ENCODE data around the gene FBXO34. TPM values are rescaled to one million over a fixed set of nuclear protein-coding genes. Genes with fewer than 3 reads are reported as not detected.

FBXO34 gene
- total RNA-seq, 4 donors from 2014 or later, result 28.1 to 75.3 (median 43.1) TPM

DNA sequence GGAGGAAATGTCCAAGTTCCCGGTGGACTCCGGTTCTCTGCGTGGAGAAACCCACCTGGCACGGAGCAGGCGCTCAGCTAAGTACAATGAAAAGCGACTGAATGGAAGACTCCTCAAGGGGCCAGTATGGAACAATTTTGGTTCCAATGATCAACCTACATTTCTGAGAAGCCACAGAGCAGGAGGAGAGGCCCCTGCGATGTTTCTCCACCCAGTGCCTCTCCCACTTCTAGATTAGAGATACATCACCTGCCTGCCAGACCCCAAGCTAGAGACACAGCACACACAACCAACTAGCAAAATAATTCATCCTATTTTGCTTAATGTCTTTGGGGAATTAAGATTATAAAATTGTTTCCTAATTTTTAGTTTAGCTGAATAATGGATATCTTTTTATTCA lies 101.6 kb downstream of the FBXO34 start:
- TF ChIP-seq, protein P1, sequence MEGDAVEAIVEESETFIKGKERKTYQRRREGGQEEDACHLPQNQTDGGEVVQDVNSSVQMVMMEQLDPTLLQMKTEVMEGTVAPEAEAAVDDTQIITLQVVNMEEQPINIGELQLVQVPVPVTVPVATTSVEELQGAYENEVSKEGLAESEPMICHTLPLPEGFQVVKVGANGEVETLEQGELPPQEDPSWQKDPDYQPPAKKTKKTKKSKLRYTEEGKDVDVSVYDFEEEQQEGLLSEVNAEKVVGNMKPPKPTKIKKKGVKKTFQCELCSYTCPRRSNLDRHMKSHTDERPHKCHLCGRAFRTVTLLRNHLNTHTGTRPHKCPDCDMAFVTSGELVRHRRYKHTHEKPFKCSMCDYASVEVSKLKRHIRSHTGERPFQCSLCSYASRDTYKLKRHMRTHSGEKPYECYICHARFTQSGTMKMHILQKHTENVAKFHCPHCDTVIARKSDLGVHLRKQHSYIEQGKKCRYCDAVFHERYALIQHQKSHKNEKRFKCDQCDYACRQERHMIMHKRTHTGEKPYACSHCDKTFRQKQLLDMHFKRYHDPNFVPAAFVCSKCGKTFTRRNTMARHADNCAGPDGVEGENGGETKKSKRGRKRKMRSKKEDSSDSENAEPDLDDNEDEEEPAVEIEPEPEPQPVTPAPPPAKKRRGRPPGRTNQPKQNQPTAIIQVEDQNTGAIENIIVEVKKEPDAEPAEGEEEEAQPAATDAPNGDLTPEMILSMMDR (IDR thresholded peaks at IDR 0.05), result no peak
- no peak for TF ChIP-seq POLR2A (IDR thresholded peaks at IDR 0.05)
- no peaks in the 10 kb centered on the region for H3K27me3 ChIP-seq
- H3K36me3 ChIP-seq, result peaks cover 0 to 36% (median 0%) of the 10 kb centered on the region in 3 donors
- H3K4me1 ChIP-seq, result no peaks in the 10 kb centered on the region
- DNase-seq, result no peak
- no peaks in the 10 kb centered on the region for H3K9me3 ChIP-seq
- H3K27ac ChIP-seq, result no peak overlapping the region
- H3K4me3 ChIP-seq, result no peak overlapping the region

DNA sequence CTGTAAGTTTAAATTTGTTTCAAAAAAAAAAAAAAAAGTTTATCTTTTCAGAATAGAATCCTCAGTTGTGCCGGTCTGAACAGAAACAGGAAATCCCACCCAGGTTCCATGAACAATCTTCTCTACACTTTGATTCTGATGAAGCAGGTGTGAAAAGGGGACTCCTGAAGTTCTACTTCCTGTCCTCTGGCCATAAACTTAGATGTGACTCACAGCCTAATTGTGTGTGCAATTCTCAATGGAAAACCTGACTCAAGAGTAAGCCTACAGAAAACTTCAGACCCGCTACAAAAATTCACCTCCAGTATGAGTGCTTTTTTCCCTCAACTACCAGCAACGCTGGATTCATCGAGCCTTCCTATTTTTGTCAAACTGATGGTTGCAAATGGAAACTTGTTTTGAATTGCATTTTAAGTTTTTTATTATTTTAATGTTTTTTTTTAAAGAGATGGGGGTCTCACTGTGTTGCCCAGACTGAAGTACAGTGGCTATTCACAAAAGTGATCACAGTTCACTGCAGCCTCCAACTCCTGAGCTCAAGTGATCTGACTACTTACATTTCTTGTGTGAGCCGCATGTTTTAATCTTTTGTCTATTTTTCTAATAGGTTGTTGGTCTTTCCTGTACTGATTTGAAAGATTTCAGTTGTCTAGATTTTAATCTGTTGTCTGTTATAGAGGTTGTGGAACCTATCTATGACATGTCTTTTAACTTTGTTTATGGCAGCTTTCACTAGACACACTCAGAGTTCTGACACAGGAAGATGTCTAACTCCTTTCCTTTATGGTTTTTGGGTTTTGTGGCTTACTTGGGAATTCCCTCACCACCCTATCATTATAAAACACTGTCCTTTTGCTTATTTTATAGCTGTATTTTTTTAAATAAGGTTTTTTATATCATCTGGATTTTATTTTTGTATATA lies 102.8 kb downstream of the FBXO34 start:
- no peaks in the 10 kb centered on the region for H3K27me3 ChIP-seq
- TF ChIP-seq, protein P1 (IDR thresholded peaks at IDR 0.05), result no peak
- TF ChIP-seq POLR2A (IDR thresholded peaks at IDR 0.05), result no peak
- H3K9me3 ChIP-seq, result no peaks in the 10 kb centered on the region
- H3K36me3 ChIP-seq, result peaks cover 0 to 38% (median 0%) of the 10 kb centered on the region in 3 donors
- no peak for DNase-seq
- no peak overlapping the region for H3K4me3 ChIP-seq
- H3K27ac ChIP-seq, result no peak overlapping the region
- no peaks in the 10 kb centered on the region for H3K4me1 ChIP-seq

DNA sequence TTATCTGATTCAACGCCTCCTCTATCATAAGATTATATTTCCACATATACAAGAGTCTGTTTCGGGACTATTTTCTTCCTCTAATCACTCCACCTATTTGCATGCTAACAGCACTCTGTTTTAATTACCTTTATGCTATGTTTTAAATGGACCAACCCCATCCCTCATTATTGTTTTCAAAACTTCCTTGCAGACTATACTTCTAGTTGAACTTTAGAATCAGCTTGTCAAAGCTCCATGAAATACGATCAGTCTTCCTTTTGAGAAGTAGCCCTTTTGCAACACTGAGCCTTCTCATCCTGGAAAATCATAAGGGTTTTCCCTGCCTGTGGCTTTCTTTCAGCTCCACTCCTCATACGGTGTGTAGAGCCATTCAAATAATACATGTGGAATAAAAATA lies 103.5 kb downstream of the FBXO34 start:
- no peak for DNase-seq
- H3K4me1 ChIP-seq, result no peaks in the 10 kb centered on the region
- TF ChIP-seq POLR2A (IDR thresholded peaks at IDR 0.05), result no peak
- TF ChIP-seq, protein P1 (IDR thresholded peaks at IDR 0.05), result no peak
- H3K9me3 ChIP-seq, result no peaks in the 10 kb centered on the region
- no peaks in the 10 kb centered on the region for H3K27me3 ChIP-seq
- H3K27ac ChIP-seq, result no peak overlapping the region
- H3K4me3 ChIP-seq, result no peak overlapping the region
- H3K36me3 ChIP-seq, result peaks cover 0 to 37% (median 0%) of the 10 kb centered on the region in 3 donors

DNA sequence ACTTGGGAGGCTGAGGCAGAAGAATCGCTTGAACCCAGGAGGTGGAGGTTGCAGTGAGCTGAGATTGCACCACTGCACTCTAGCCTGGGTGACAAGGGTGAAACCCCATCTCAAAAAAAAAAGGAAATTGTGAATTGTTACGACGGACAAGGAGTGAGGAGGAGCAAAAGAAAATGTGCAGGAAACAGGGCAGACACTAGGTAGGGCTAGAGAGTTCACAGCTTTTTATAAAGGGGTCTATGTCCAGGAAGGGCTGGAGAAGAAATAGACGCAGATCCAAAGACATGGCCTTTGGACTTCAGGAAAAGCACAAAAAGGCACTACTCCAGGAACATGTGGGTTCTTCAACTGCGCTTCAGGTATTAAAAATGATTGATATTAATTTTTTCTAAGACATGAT lies 106.0 kb downstream of the FBXO34 start:
- peaks cover 0 to 56% (median 0%) of the 10 kb centered on the region in 3 donors for H3K36me3 ChIP-seq

DNA sequence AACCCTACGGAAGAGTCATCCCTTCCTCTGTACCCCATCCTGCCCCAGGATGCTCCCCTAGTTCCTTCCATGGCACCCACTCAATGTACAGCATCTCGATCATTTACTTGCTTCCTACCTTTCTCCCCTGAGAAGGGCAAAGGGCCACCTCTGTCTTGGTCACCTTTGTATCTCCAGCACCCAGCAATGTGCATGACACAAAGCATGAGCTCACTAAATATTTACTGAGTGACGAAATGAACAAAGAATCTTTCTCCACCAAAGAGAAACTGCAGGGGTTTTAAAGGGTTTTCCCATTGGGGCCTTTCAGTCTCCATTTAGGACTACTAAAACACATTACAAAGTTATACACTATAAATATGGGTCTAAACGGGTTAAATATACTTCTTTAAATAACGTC lies 109.8 kb downstream of the FBXO34 start:
- TF ChIP-seq, protein P1 (IDR thresholded peaks at IDR 0.05), result no peak
- TF ChIP-seq POLR2A (IDR thresholded peaks at IDR 0.05), result no peak
- no peak for DNase-seq
- no peak overlapping the region for H3K27ac ChIP-seq
- peaks cover 0 to 62% (median 0%) of the 10 kb centered on the region in 3 donors for H3K36me3 ChIP-seq
- no peak overlapping the region for H3K4me3 ChIP-seq
- H3K27me3 ChIP-seq, result no peaks in the 10 kb centered on the region
- no peaks in the 10 kb centered on the region for H3K4me1 ChIP-seq
- H3K9me3 ChIP-seq, result no peaks in the 10 kb centered on the region

More for the DNA sequence above, 106.0 kb downstream of the FBXO34 start:
- Histone ChIP-seq H3K27ac (no peak overlapping the region), H3K9me3 (no peaks in the 10 kb centered on the region), H3K4me3 (no peak overlapping the region), H3K4me1 (no peaks in the 10 kb centered on the region), H3K27me3 (no peaks in the 10 kb centered on the region)
- TF ChIP-seq, protein P1 (IDR thresholded peaks at IDR 0.05), result no peak
- no peak for TF ChIP-seq POLR2A (IDR thresholded peaks at IDR 0.05)
- no peak for DNase-seq

Measured in Peyer's patch (tissue), 4 donors.